ENCODE data around the gene SYNGR4. TPM values are rescaled to one million over a fixed set of nuclear protein-coding genes. Genes with fewer than 3 reads are reported as not detected.

Gene SYNGR4
- total RNA-seq, 1 donor from 2014 or later: not detected

GRCh38 chr19:48338802-48339503 lies 25.2 kb upstream of the SYNGR4 start:
- intact Hi-C loops (cut with DNase I): no loop called here
- ATAC-seq (ENCODE audit: poor library complexity): no peak
- DNase-seq: no peak

GRCh38 chr19:48340995-48341394 lies 23.2 kb upstream of the SYNGR4 start:
- no peak for DNase-seq
- ATAC-seq (ENCODE audit: poor library complexity): no peak
- intact Hi-C loops (cut with DNase I): no loop called here

GRCh38 chr19:48341515-48342413 lies 22.4 kb upstream of the SYNGR4 start:
- no peak for ATAC-seq (ENCODE audit: poor library complexity)
- intact Hi-C loops (cut with DNase I): no loop called here
- DNase-seq: no peak

- intact Hi-C loops (cut with DNase I): no loop called here
- DNase-seq (no peak), ATAC-seq (ENCODE audit: poor library complexity) (no peak)
Measured at GRCh38 chr19:48342414-48342738, 21.8 kb upstream of the SYNGR4 start.

- DNase-seq (no peak), ATAC-seq (ENCODE audit: poor library complexity) (no peak)
- intact Hi-C loops (cut with DNase I): no loop called here
Measured at GRCh38 chr19:48342841-48343540, 21.2 kb upstream of the SYNGR4 start.

- DNase-seq: no peak
- intact Hi-C loops (cut with DNase I): no loop called here
- no peak for ATAC-seq (ENCODE audit: poor library complexity)
Measured at GRCh38 chr19:48344892-48345291, 19.3 kb upstream of the SYNGR4 start.

- no peak for DNase-seq
- intact Hi-C loops (cut with DNase I): no loop called here
- no peak for ATAC-seq (ENCODE audit: poor library complexity)
Measured at GRCh38 chr19:48346191-48346590, 18.0 kb upstream of the SYNGR4 start.

- intact Hi-C loops (cut with DNase I): no loop called here
- ATAC-seq (ENCODE audit: poor library complexity) (peak; percentile 56), DNase-seq (no peak)
Measured at GRCh38 chr19:48348045-48348444, 16.1 kb upstream of the SYNGR4 start.

GRCh38 chr19:48348737-48349136 lies 15.4 kb upstream of the SYNGR4 start:
- intact Hi-C loops (cut with DNase I): no loop called here
- DNase-seq (no peak), ATAC-seq (ENCODE audit: poor library complexity) (no peak)

- DNase-seq: no peak
- intact Hi-C loops (cut with DNase I): no loop called here
- ATAC-seq (ENCODE audit: poor library complexity): no peak
Measured at GRCh38 chr19:48350856-48351255, 13.3 kb upstream of the SYNGR4 start.

GRCh38 chr19:48351341-48351752 lies 12.8 kb upstream of the SYNGR4 start:
- peak; percentile 67 for ATAC-seq (ENCODE audit: poor library complexity)
- intact Hi-C loops (cut with DNase I): no loop called here
- DNase-seq: peak; percentile 85

GRCh38 chr19:48353677-48354076 lies 10.5 kb upstream of the SYNGR4 start:
- ATAC-seq (ENCODE audit: poor library complexity): no peak
- intact Hi-C loops (cut with DNase I): no loop called here
- DNase-seq: no peak

GRCh38 chr19:48354332-48354992 lies 9.7 kb upstream of the SYNGR4 start:
- no peak for ATAC-seq (ENCODE audit: poor library complexity)
- intact Hi-C loops (cut with DNase I): no loop called here
- DNase-seq: no peak

GRCh38 chr19:48355365-48355954 lies 8.7 kb upstream of the SYNGR4 start:
- intact Hi-C loops (cut with DNase I): no loop called here
- no peak for ATAC-seq (ENCODE audit: poor library complexity)
- DNase-seq: no peak

- no peak for ATAC-seq (ENCODE audit: poor library complexity)
- DNase-seq: no peak
- intact Hi-C loops (cut with DNase I): no loop called here
Measured at GRCh38 chr19:48359123-48359522, 5.0 kb upstream of the SYNGR4 start.

- intact Hi-C loops (cut with DNase I): no loop called here
- DNase-seq: no peak
- no peak for ATAC-seq (ENCODE audit: poor library complexity)
Measured at GRCh38 chr19:48361912-48362311, 2.3 kb upstream of the SYNGR4 start.

- intact Hi-C loops (cut with DNase I): no loop called here
Measured at GRCh38 chr19:48362716-48363499, 1.3 kb upstream of the SYNGR4 start.

GRCh38 chr19:48363500-48363809 lies 712 bp upstream of the SYNGR4 start:
- DNase-seq (no peak), ATAC-seq (ENCODE audit: poor library complexity) (peak; percentile 23)
- intact Hi-C loops (cut with DNase I): no loop called here

More at GRCh38 chr19:48362716-48363499, 1.3 kb upstream of the SYNGR4 start:
- peak; percentile 97 for DNase-seq
- peak; percentile 92 for ATAC-seq (ENCODE audit: poor library complexity)
